AG04449 (cell line): ENCODE data around the gene EZR.
A peak's percentile ranks its signal among the peaks of the same experiment; 100 is the strongest.

Experiments
- CTCF ChIA-PET: fragments of 350-600 bp; formaldehyde crosslinking; extraction: SDS; loops from one replicate; lab custom pipeline; 2021; ENCODE audit warnings: antibody characterized with exemption; lab: Yijun Ruan, JAX
- POLR2A ChIA-PET: fragments of 400-600, 350-600 bp; formaldehyde crosslinking; extraction: SDS; loops from one replicate; lab custom pipeline; 2020; ENCODE audit warnings: antibody characterized with exemption, inconsistent platforms; lab: Yijun Ruan, JAX
- DNase-seq: peaks from one replicate; pipeline ENCODE4 v3.0.0-alpha.2; 2010; ENCODE audit warnings: low read depth, low spot score
- H3K4me3 ChIP-seq: 2 replicates; pipeline ENCODE4 v1.5.1; 2011; ENCODE audit warnings: low read depth, mild to moderate bottlenecking, control low read depth, low read length
- CTCF ChIP-seq: IDR thresholded peaks from one replicate; pipeline ENCODE4 v1.5.1; 2011; ENCODE audit warnings: mild to moderate bottlenecking, moderate library complexity, low read length, control low read depth, inconsistent platforms; ENCODE audit not compliant: insufficient read depth; ENCODE audit errors: missing control alignments

EZR gene

DNA sequence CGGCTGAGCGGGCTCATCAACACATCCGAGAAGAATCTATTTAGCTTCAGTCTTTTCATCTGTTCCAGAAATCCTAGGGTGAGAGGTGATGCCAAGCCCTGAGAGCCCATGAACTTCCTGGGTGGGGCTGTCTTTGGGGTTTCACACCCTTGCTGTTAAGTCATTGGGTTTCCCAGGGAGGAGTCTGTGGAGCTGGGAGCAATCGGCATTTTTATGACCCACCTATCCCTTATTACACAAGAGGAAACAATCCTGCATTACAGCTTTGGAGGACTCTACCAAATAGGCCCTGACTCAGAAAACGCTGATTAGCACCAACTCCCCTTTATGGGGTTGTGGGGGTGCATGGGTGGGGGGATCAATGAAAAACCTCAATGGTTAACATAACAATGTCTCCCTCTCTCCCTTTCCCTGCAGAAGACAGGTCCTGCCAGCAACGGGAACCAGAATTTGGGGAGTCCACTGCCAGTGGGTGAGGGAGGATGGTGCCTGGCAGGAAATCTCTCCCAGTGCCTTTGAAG is 46.3 kb downstream of the EZR start:
- POLR2A ChIA-PET: no interaction called here
- peak; percentile 5 for DNase-seq
- no peak for TF ChIP-seq CTCF

DNA sequence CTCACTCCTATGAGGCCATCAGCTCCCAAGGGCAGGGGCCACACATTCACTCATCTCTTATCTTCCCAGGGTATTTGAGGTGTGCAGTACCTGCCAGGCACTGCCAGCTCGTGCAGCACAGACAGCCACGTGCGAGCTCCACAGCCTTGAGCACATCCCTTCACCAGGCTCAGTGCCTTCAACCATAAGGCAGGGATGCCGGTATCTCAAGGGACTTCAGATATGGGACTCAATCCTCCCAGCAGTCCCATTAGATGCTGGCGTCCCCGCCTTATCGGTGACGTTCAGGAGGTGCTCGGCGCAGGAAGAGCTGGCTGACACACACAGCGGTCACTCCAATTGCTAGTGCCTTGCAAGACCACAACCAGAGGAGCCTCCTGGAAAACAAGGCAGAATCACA is 47.0 kb downstream of the EZR start:
- no peak overlapping the region for H3K4me3 ChIP-seq
- CTCF ChIA-PET: interaction anchor here (1.5 to 3.6 kb wide), 3 partner anchors 10 to 332 kb away, joined by 3 to 23 read pairs (median 4); no protein-coding TSS in a partner anchor
- no peak for DNase-seq
- POLR2A ChIA-PET: interaction anchor here (0.6 kb wide), 1 partner anchor 9 kb away, joined by 3 read pairs; no protein-coding TSS in a partner anchor
- no peak for TF ChIP-seq CTCF

More for the DNA sequence above, 46.3 kb downstream of the EZR start:
- CTCF ChIA-PET: interaction anchor here (3.6 kb wide), 1 partner anchor 200 kb away, joined by 23 read pairs; no protein-coding TSS in a partner anchor
- no peak overlapping the region for H3K4me3 ChIP-seq

- TF ChIP-seq CTCF: no peak
- no peak overlapping the region for H3K4me3 ChIP-seq
- DNase-seq: no peak
- POLR2A ChIA-PET: interaction anchor here (0.6 kb wide), 1 partner anchor 8 kb away, joined by 3 read pairs; no protein-coding TSS in a partner anchor
- CTCF ChIA-PET: interaction anchor here (0.6 to 3.6 kb wide), 4 partner anchors 11 to 333 kb away, joined by 3 to 23 read pairs (median 4); no protein-coding TSS in a partner anchor
These were observed 47.6 kb downstream of the EZR start for GRCh38 chr6:158771399-158772152.

DNA sequence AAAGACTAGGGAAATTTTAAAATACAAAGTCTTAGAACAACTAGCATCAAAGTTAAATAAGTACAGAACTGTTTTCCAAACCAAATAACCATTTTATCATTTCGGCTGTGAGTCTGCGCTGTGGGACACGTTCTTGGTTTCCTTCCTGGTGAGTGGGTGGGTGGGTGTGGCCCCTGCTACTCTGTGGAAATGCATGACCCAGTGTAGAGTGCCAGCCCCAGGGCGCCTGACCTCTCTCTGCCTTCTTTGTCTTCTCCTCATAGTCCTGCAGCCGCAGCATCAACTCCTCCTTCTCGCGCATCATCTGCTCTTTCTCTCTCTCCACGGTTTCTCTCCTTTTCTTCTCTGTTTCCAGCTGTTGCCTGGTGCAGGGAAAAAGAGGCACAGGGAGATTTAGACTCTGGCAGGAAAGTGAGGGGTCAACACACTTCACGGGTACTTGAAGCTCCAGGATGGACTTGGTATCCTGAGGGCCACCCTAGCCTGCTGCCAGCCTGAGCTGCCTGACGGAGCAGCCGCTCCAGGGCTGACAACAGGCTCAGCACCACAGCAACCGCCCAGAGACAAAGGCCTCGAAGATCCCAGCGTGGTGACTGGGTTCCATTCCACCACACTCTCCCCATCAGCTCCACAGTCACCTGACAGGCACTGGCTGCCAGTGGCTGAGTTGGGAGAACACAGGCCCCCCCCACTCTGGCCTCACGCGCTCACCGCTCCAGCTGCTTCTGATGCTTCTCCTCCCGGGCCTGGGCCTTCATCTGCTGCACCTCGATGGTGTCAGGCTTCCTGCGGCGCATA is 48.4 kb downstream of the EZR start:
- ChIA-PET CTCF (interaction anchor here (0.6 to 3.6 kb wide), 4 partner anchors 12 to 334 kb away, joined by 3 to 23 read pairs (median 4); no protein-coding TSS in a partner anchor), POLR2A (no interaction called here)
- no peak overlapping the region for H3K4me3 ChIP-seq
- TF ChIP-seq CTCF: no peak
- DNase-seq: no peak

DNA sequence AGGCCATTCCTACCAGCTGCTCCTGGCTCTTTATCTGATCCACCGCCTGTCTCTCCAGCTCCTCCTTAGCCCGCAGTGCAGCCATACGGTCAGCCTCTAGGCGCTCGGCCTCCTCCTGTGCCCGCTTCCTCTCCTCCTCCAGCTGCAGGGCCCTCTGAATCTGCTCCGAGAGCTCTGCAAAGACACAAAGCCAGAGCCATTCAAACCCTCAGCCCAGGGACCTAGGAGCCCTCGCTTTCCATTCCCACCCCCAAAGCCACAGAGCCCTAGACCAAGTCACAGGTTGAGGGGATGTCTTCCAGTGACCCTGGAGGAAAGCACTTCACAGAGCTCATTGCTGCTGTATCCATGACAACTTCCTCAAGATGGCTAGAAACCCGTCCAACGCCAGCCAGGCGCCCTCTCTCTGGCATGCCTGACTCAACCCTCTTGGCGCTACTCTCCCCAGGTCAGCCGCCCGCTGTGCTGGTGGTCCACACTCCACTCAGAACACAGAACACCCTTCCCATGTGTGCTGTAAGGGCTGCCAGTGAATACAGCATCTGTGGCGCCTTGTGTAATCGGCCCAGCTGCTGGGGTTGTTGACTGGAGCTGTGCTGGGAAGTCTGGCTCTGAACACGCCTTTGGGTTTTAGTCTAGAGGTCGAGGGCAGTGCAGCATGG is 49.3 kb downstream of the EZR start:
- no peak for TF ChIP-seq CTCF
- DNase-seq: no peak
- no peak overlapping the region for H3K4me3 ChIP-seq
- ChIA-PET CTCF (interaction anchor here (0.8 kb wide), 1 partner anchor 15 kb away, joined by 3 read pairs; no protein-coding TSS in a partner anchor), POLR2A (no interaction called here)
